K562 (cell line): ENCODE results near the gene CLIC3. TPM values are rescaled to one million over a fixed set of nuclear protein-coding genes. Genes with fewer than 3 reads are reported as not detected.

Experiments
- ATAC-seq: fragments of 200-7000 bp; cut with Tn5 transposase; 3 replicates; pipeline ENCODE4 v1.9.1; 2020; ENCODE audit warnings: moderate library complexity
- BruUV-seq: library from RNA; stranded (reverse); fragments of 400-500 nt; replicated peaks from 2 replicates; lab custom pipeline; 2021; lab: Mats Ljungman, UMichigan
- CTCF ChIA-PET: fragments of 300-600 bp; formaldehyde crosslinking; extraction: SDS; loops from one replicate; lab custom pipeline; 2021; ENCODE audit warnings: low intra/inter-chr PET ratio; lab: Yijun Ruan, JAX
- POLR2A ChIA-PET: fragments of 300-600, 350-650 bp; sonication (Branson Sonifier 250); formaldehyde crosslinking; extraction: SDS; loops from one replicate; lab custom pipeline; 2021; ENCODE audit warnings: antibody characterized with exemption, inconsistent platforms; lab: Yijun Ruan, JAX
- DNase-seq, 4 experiments: peaks; one replicate each; pipeline versions ENCODE4 v3.0.0 to v3.0.0-alpha.2; 2011 to 2018; ENCODE audit warnings: low spot score in 3 of 4, mixed read lengths in 3 of 4; ENCODE audit errors: extremely low read depth in 1 of 4
- FAIRE-seq: peaks from 2 replicates; lab custom pipeline; 2011; peaks lifted over from hg19 to GRCh38; lab: Jason Lieb, UNC
- H2AFZ ChIP-seq: 2 replicates; pipeline ENCODE4 v1.6.0; 2011; ENCODE audit warnings: low read depth, low read length, control low read depth, inconsistent platforms
- H3K27ac ChIP-seq: fragments of 200-600 bp; 3 replicates; pipeline ENCODE4 v1.8.0; 2011; ENCODE audit warnings: low read depth, mild to moderate bottlenecking, control low read depth, inconsistent platforms, low read length, moderate library complexity, mixed read lengths; ENCODE audit errors: extremely low read depth
- H3K27me3 ChIP-seq, 2 experiments: fragments of 300-600 bp in 1 of 2; 2 replicates in 1 of 2; 3 replicates in 1 of 2; pipeline versions ENCODE4 v1.6.0 to v1.8.0; 2011; ENCODE audit warnings: inconsistent platforms in 2 of 2, low read length in 2 of 2, mild to moderate bottlenecking in 1 of 2, mixed read lengths in 1 of 2, moderate library complexity in 1 of 2; ENCODE audit not compliant: control insufficient read depth in 2 of 2, insufficient read depth in 2 of 2
- H3K36me3 ChIP-seq: fragments of 300-600 bp; 3 replicates; pipeline ENCODE4 v1.8.0; 2011; ENCODE audit warnings: mild to moderate bottlenecking, low read length, inconsistent platforms; ENCODE audit not compliant: control insufficient read depth, insufficient read depth
- H3K4me1 ChIP-seq, 2 experiments: fragments of 200-600 bp in 1 of 2; replicated peaks in 1 of 2; 2 replicates in 1 of 2; 3 replicates in 1 of 2; pipeline versions ENCODE4 v1.5.1 to v1.8.0; 2011; ENCODE audit warnings: inconsistent platforms in 2 of 2, low read length in 2 of 2, mild to moderate bottlenecking in 1 of 2, mixed read lengths in 1 of 2, moderate library complexity in 1 of 2; ENCODE audit not compliant: control insufficient read depth in 2 of 2, insufficient read depth in 2 of 2
- H3K4me2 ChIP-seq: 2 replicates; pipeline ENCODE4 v1.6.1; 2011; ENCODE audit warnings: low read length, control low read depth, inconsistent platforms, mixed read lengths; ENCODE audit not compliant: insufficient read depth
- H3K4me3 ChIP-seq: fragments of 200-600 bp; sonication (generic), shearing (Covaris generic); 2 replicates; pipeline ENCODE4 v1.5.1; 2016; ENCODE audit warnings: control low read depth, inconsistent platforms
- H3K79me2 ChIP-seq: fragments of 200-600 bp; 3 replicates; pipeline ENCODE4 v1.8.0; 2011; ENCODE audit warnings: low read length, inconsistent platforms; ENCODE audit not compliant: control insufficient read depth, insufficient read depth
- H3K9ac ChIP-seq, 2 experiments: 2 replicates each; pipeline versions ENCODE4 v1.6.0 to v1.6.1; 2011; ENCODE audit warnings: low read depth in 2 of 2, low read length in 2 of 2, control low read depth in 1 of 2, inconsistent platforms in 1 of 2, mild to moderate bottlenecking in 1 of 2, mixed read lengths in 1 of 2; ENCODE audit not compliant: insufficient read depth in 1 of 2
- H3K9me1 ChIP-seq: one replicate; pipeline ENCODE4 v1.6.0; 2011; ENCODE audit warnings: inconsistent platforms, mild to moderate bottlenecking, low read length, moderate library complexity; ENCODE audit not compliant: control insufficient read depth, insufficient read depth
- H3K9me3 ChIP-seq: replicated peaks from 2 replicates; pipeline ENCODE4 v1.5.1; 2011; ENCODE audit warnings: low read depth, low read length, inconsistent platforms; ENCODE audit not compliant: control insufficient read depth, insufficient read depth
- H4K20me1 ChIP-seq: replicated peaks from 2 replicates; pipeline ENCODE4 v1.6.1; 2011; ENCODE audit warnings: low read length, inconsistent platforms, mixed read lengths; ENCODE audit not compliant: control insufficient read depth, insufficient read depth
- PPARD ChIP-seq: fragments of 250-450 bp; sonication (Bioruptor Pico); IDR thresholded peaks from 2 replicates; pipeline ENCODE4 v1.8.0; 2022; ENCODE audit warnings: inconsistent platforms, mild to moderate bottlenecking, moderate library complexity
- RAD21 ChIP-seq, 2 experiments: fragments of 250-450 bp in 1 of 2; fragments of 450-650 bp in 1 of 2; sonication (Bioruptor Pico) in 1 of 2; formaldehyde crosslinking in 1 of 2; IDR thresholded peaks in 1 of 2; conservative IDR thresholded peaks in 1 of 2; 2 replicates each; pipeline versions ENCODE4 v1.4.0 to v1.8.0; 2020 to 2022; ENCODE audit warnings: mild to moderate bottlenecking in 2 of 2, moderate library complexity in 1 of 2
- ZBTB7A ChIP-seq: IDR thresholded peaks from 2 replicates; pipeline ENCODE4 v1.6.1; 2011; ENCODE audit warnings: low read depth, mild to moderate bottlenecking, low read length, moderate library complexity, borderline replicate concordance; ENCODE audit not compliant: control insufficient read depth
- WGBS: fragments of 100-300 bp; shearing (Covaris generic); methylation state at CpG from one replicate; pipeline ENCODE4 v1.1.6; 2016; ENCODE audit warnings: low coverage, mixed read lengths; ENCODE audit not compliant: insufficient coverage; ENCODE audit errors: missing lambda C conversion rate; 5-methylcytosine and 5-hydroxymethylcytosine counted together
- in situ Hi-C: fragments of 300-500 bp; cut with MboI; formaldehyde crosslinking; loops from 4 replicates; pipeline ENCODE4 v1.15.0; 2018; ENCODE audit warnings: inconsistent platforms, mixed read lengths
- intact Hi-C: fragments of 100-400 bp; cut with micrococcal nuclease; formaldehyde crosslinking; loops from 2 replicates; pipeline ENCODE4 v1.14.2; 2022
- polyA plus RNA-seq, 8 experiments: library from polyadenylated mRNA; depleted of rRNA in 4 of 8; stranded (reverse) in 5 of 8; unstranded in 3 of 8; fragments of >200 nt; fragmentation: Nextera tagmentation in 2 of 8; fragmentation: Illumina TruSeq in 1 of 8; extraction: Ambion mirVana in 2 of 8; extraction: Trizol in 1 of 8; gene quantifications; 2 replicates each; pipeline versions ENCODE4 v1.2.1 to v1.2.3, GENCODE V29; 2011 to 2014; ENCODE audit warnings: inconsistent platforms in 1 of 8, missing spikeins in 1 of 8
- total RNA-seq, 7 experiments: library from RNA; depleted of rRNA in 6 of 7; stranded (reverse); fragments of >200 nt in 6 of 7; fragmentation: Illumina TruSeq in 2 of 7; extraction: Trizol in 2 of 7; gene quantifications; 2 replicates each; pipeline versions ENCODE4 v1.2.1 to v1.2.3, GENCODE V29; 2011 to 2021; ENCODE audit warnings: low replicate concordance in 1 of 7
- TF ChIP-seq, protein P1 (sequence below): sonication (generic); formaldehyde crosslinking; IDR thresholded peaks from 2 replicates; pipeline ENCODE4 v1.8.0; 2022; ENCODE audit warnings: missing genetic modification reagents, mild to moderate bottlenecking, moderate library complexity, borderline replicate concordance

The CLIC3 gene
- total and polyA plus RNA-seq, 9 of the 15 experiments (the other 6 are each of a cell fraction or from before 2014, with no cell fraction given): 0.27 to 0.29 TPM; not detected in 7

DNA sequence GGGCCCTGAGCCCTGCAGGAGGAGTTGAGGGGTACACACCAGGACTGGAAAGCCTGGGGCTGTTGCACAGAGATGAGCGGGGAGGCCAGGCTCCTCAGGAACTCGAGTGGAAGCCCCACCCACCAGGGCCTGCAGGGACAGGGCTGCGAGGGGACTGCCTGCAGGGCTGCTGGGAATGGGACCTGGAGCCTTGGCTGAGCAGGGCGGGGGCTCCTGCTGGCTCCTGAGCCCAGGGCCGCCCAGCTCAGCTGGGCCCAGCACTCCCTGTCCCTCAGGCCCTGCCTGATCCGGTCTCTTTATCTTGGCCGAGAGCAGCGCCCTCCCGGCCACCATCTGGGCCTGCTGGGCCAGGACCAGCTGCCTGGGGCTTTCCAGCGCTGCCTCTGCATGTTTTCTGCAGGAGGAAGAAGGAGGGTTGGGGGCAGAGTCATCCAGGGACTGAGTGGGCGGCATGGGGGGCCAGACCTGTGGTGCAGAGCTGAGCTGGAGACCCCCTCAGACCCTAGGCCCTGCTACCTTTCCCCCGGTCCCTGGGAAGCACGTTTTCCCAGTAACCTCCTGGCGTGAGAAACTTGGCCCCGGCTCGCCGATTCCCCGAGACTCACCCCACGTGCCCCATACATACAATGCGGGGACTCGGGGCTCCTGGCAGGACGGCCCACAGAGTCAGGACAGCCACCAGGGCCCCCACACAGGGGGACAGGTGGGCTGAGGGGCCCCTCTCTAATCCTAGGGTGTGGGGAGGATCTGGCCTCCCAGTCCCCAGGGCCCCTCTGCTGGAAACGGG is 34.9 kb downstream of the CLIC3 start:
- no peak overlapping the region for H3K27ac ChIP-seq
- TF ChIP-seq RAD21 (CRISPR knock-in tag; conservative IDR thresholded peaks at IDR 0.05 in 1 of 2, IDR thresholded peaks at IDR 0.05 in 1 of 2): no peak
- TF ChIP-seq PPARD: no peak
- TF ChIP-seq, protein P1, sequence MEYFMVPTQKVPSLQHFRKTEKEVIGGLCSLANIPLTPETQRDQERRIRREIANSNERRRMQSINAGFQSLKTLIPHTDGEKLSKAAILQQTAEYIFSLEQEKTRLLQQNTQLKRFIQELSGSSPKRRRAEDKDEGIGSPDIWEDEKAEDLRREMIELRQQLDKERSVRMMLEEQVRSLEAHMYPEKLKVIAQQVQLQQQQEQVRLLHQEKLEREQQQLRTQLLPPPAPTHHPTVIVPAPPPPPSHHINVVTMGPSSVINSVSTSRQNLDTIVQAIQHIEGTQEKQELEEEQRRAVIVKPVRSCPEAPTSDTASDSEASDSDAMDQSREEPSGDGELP: peak; percentile 22; the same call in 1 of the 2 replicates
- peak; percentile 32; the same call in 1 of the 2 replicates for TF ChIP-seq ZBTB7A
- H3K9me1 ChIP-seq: no peaks in the 10 kb centered on the region
- no peak overlapping the region for H3K4me3 ChIP-seq
- in situ Hi-C loops (no loop called here), intact Hi-C loops (no loop called here)
- 65% methylated on average over 18 of the region's 23 CpGs for WGBS
- no peak overlapping the region for H2AFZ ChIP-seq
- FAIRE-seq (no peak), DNase-seq (no peak), ATAC-seq (no peak)
- H3K4me2 ChIP-seq: no peak overlapping the region
- BruUV-seq: no TSS peak
- no peaks in the 10 kb centered on the region for H3K9me3 ChIP-seq
- ChIA-PET POLR2A (interaction anchor here (1.1 kb wide), 1 partner anchor 8 kb away, joined by 3 read pairs; no protein-coding TSS in a partner anchor), CTCF (interaction anchor here (0.6 kb wide), 1 partner anchor 84 kb away, joined by 3 read pairs; the partner anchor contains the start of gene NPDC1)
- peaks cover 26 to 77% of the 10 kb centered on the region in 2 experiments; a peak in 4 of 5 replicates for H3K4me1 ChIP-seq
- no peaks in the 10 kb centered on the region for H3K27me3 ChIP-seq
- H3K79me2 ChIP-seq: no peaks in the 10 kb centered on the region
- H3K9ac ChIP-seq: peak overlapping the region in 1 of 2 experiments; percentile 74; a peak in 2 of 4 replicates
- no peaks in the 10 kb centered on the region for H4K20me1 ChIP-seq
- no peaks in the 10 kb centered on the region for H3K36me3 ChIP-seq
